MM.1S (cell line): ENCODE measurements around the gene DCBLD2.

Source experiments
- DNase-seq: peaks from one replicate; pipeline ENCODE4 v3.0.0-alpha.2; 2015
- H2AFZ ChIP-seq: fragments of 300-600 bp; sonication (generic); 2 replicates; pipeline ENCODE4 v1.6.0; 2016; ENCODE audit warnings: antibody characterized with exemption, low read length
- H3F3A ChIP-seq: fragments of 300-600 bp; sonication (generic); 2 replicates; pipeline ENCODE4 v1.6.1; 2016; ENCODE audit warnings: mild to moderate bottlenecking, antibody characterized with exemption, low read length, moderate library complexity, mixed read lengths; ENCODE audit not compliant: insufficient read depth
- H3K27ac ChIP-seq: fragments of 300-600 bp; sonication (generic); 2 replicates; pipeline ENCODE4 v1.5.1; 2016; ENCODE audit warnings: mild to moderate bottlenecking, low read length
- H3K27me3 ChIP-seq: fragments of 300-600 bp; sonication (generic); replicated peaks from 2 replicates; pipeline ENCODE4 v1.6.0; 2016; ENCODE audit warnings: low read length; ENCODE audit not compliant: insufficient read depth
- H3K36me3 ChIP-seq: fragments of 300-600 bp; sonication (generic); replicated peaks from 2 replicates; pipeline ENCODE4 v1.6.1; 2016; ENCODE audit warnings: mild to moderate bottlenecking, low read length, mixed read lengths; ENCODE audit not compliant: insufficient read depth
- H3K4me1 ChIP-seq: fragments of 300-600 bp; sonication (generic); 2 replicates; pipeline ENCODE4 v1.6.1; 2016; ENCODE audit warnings: low read length, mixed read lengths
- H3K4me2 ChIP-seq: fragments of 300-600 bp; sonication (generic); 2 replicates; pipeline ENCODE4 v1.6.0; 2016; ENCODE audit warnings: low read depth, low read length
- H3K4me3 ChIP-seq: fragments of 300-600 bp; sonication (generic); 2 replicates; pipeline ENCODE4 v1.5.1; 2016; ENCODE audit warnings: low read length, mixed read lengths
- H3K79me2 ChIP-seq: fragments of 300-600 bp; sonication (generic); 2 replicates; pipeline ENCODE4 v1.6.1; 2016; ENCODE audit warnings: mixed run types, low read length, mixed read lengths
- H3K9ac ChIP-seq: fragments of 300-600 bp; sonication (generic); 2 replicates; pipeline ENCODE4 v1.6.1; 2016; ENCODE audit warnings: low read length, mixed read lengths
- H3K9me2 ChIP-seq: fragments of 300-600 bp; sonication (generic); replicated peaks from 2 replicates; pipeline ENCODE4 v1.6.1; 2016; ENCODE audit warnings: mild to moderate bottlenecking, low read length, mixed read lengths; ENCODE audit not compliant: insufficient read depth
- H3K9me3 ChIP-seq: fragments of 300-600 bp; sonication (generic); replicated peaks from 2 replicates; pipeline ENCODE4 v1.6.1; 2016; ENCODE audit warnings: mild to moderate bottlenecking, low read length, mixed read lengths; ENCODE audit not compliant: insufficient read depth
- H4K20me1 ChIP-seq: fragments of 300-600 bp; sonication (generic); 2 replicates; pipeline ENCODE4 v1.6.1; 2016; ENCODE audit warnings: mild to moderate bottlenecking, low read length, moderate library complexity, mixed read lengths; ENCODE audit not compliant: insufficient read depth
- EZH2 ChIP-seq: fragments of 300-600 bp; sonication (generic); optimal IDR thresholded peaks from 2 replicates; pipeline ENCODE3; 2017; ENCODE audit warnings: low read depth, mild to moderate bottlenecking, antibody characterized with exemption, low read length, mixed read lengths
- EZH2phosphoT487 ChIP-seq: fragments of 300-600 bp; sonication (generic); IDR thresholded peaks from 2 replicates; pipeline ENCODE4 v1.6.1; 2018; ENCODE audit warnings: antibody characterized with exemption, low read length
- TF ChIP-seq, protein P1 (sequence below): fragments of 300-600 bp; sonication (generic); IDR thresholded peaks from 2 replicates; pipeline ENCODE4 v1.5.1; 2016; ENCODE audit warnings: antibody characterized with exemption, low read length, mixed read lengths

The DCBLD2 gene

GRCh38 chr3:98761643-98762229, 139.8 kb downstream of the DCBLD2 start:
- H3K79me2 ChIP-seq: peaks cover 96% of the 10 kb centered on the region
- H3K9me3 ChIP-seq: no peaks in the 10 kb centered on the region
- H3K27me3 ChIP-seq: no peaks in the 10 kb centered on the region
- peaks cover 7% of the 10 kb centered on the region; the same call in 1 of the 2 replicates for H3K36me3 ChIP-seq
- H3K4me3 ChIP-seq: no peak overlapping the region
- peaks cover 77% of the 10 kb centered on the region for H3F3A ChIP-seq
- peak; percentile 67 for DNase-seq
- H3K9ac ChIP-seq: peak overlapping the region; percentile 42
- TF ChIP-seq, protein P1, sequence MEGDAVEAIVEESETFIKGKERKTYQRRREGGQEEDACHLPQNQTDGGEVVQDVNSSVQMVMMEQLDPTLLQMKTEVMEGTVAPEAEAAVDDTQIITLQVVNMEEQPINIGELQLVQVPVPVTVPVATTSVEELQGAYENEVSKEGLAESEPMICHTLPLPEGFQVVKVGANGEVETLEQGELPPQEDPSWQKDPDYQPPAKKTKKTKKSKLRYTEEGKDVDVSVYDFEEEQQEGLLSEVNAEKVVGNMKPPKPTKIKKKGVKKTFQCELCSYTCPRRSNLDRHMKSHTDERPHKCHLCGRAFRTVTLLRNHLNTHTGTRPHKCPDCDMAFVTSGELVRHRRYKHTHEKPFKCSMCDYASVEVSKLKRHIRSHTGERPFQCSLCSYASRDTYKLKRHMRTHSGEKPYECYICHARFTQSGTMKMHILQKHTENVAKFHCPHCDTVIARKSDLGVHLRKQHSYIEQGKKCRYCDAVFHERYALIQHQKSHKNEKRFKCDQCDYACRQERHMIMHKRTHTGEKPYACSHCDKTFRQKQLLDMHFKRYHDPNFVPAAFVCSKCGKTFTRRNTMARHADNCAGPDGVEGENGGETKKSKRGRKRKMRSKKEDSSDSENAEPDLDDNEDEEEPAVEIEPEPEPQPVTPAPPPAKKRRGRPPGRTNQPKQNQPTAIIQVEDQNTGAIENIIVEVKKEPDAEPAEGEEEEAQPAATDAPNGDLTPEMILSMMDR: no peak
- TF ChIP-seq EZH2 (no peak), EZH2phosphoT487 (no peak)
- no peaks in the 10 kb centered on the region for H3K9me2 ChIP-seq
- H2AFZ ChIP-seq: no peak overlapping the region
- peak overlapping the region; percentile 89 for H3K27ac ChIP-seq
- peak overlapping the region; percentile 26 for H3K4me2 ChIP-seq
- no peaks in the 10 kb centered on the region for H4K20me1 ChIP-seq
- peaks cover 95% of the 10 kb centered on the region for H3K4me1 ChIP-seq

DNA sequence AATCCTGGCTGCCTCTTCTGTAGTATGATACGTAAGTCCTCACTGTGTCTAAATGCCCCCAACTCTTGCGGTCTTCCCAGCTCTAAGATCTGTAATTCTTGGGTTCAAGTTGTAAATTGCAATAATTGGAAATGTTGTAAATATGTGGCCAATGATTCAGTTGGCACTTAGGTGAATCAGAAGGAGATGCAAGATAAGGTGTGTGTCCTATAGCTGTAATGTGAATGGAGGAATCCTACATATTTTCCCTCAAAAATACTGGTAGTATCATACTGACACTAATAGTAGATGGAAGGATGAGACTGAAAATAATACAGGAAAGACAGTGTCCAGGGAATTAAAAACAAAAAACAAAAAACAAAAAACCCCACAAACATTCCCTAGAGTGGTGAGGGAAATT, 141.9 kb downstream of the DCBLD2 start:
- Histone ChIP-seq H3K79me2 (peaks cover 96% of the 10 kb centered on the region), H3K4me2 (peak overlapping the region; percentile 22; the same call in 1 of the 2 replicates), H3K27ac (peak overlapping the region; percentile 89; the same call in 1 of the 2 replicates), H3K27me3 (no peaks in the 10 kb centered on the region), H2AFZ (no peak overlapping the region), H3K9ac (no peak overlapping the region), H4K20me1 (no peaks in the 10 kb centered on the region), H3K4me3 (no peak overlapping the region), H3K9me2 (no peaks in the 10 kb centered on the region), H3F3A (peaks cover 65% of the 10 kb centered on the region), H3K9me3 (no peaks in the 10 kb centered on the region), H3K36me3 (peaks cover 8% of the 10 kb centered on the region; the same call in 1 of the 2 replicates), H3K4me1 (peaks cover 91% of the 10 kb centered on the region)
- TF ChIP-seq EZH2: no peak
- no peak for TF ChIP-seq EZH2phosphoT487
- TF ChIP-seq, protein P1: no peak
- no peak for DNase-seq

DNA sequence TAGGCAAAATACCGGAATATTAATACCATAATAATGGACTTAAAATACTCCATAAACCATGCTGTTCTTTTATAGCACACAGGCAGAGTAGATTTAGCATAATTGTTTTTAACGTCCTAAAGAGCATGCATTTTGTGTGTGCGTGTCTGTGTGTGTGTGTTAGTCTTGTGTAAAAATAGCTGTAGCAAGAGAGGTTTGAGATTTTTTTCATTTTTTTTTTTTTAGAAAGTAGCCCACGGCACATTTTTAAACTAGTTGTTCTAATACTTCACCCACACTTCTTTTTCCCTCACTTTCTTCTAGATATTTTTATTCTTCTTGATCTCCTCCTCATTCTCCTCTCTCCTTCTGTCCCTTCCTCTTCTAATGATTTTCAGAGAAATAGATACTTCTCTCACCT, 145.9 kb downstream of the DCBLD2 start:
- Histone ChIP-seq H3K4me3 (no peak overlapping the region), H3K27ac (no peak overlapping the region; the same call in 1 of the 2 replicates), H4K20me1 (no peaks in the 10 kb centered on the region; the same call in 1 of the 2 replicates), H3K9ac (no peak overlapping the region), H3K9me3 (no peaks in the 10 kb centered on the region), H2AFZ (no peak overlapping the region), H3F3A (peaks cover 50% of the 10 kb centered on the region), H3K4me2 (peak overlapping the region; percentile 12; the same call in 1 of the 2 replicates), H3K36me3 (peaks cover 8% of the 10 kb centered on the region; the same call in 1 of the 2 replicates), H3K79me2 (peaks cover 98% of the 10 kb centered on the region), H3K27me3 (no peaks in the 10 kb centered on the region), H3K9me2 (no peaks in the 10 kb centered on the region), H3K4me1 (peaks cover 83% of the 10 kb centered on the region)
- TF ChIP-seq, protein P1: no peak
- no peak for DNase-seq
